ENCODE data around the gene SLC4A5.
"Not testable (repeated sequence)": the region's sequence is repeated elsewhere in the genome, so short reads cannot be mapped to it uniquely, and the experiment has no call there.

SLC4A5 gene

DNA sequence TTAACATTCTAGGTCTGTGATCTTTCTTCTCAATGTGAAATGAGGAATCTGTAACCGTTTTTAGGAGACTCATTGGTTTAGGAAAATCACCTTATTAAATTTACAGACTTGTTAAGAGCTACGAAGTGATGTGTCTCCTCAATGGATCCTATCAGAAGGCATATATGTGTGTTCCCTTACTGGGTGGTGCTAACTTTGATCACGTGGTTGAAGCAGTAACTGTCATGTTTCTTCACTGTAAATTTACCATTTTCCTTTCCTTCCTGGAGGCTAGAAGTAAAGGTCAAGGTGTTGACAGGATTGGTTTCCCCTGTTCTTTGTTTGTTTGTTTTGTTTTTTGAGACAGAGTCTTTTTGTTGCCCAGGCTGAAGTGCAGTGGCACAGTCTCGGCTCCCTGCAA lies 146.2 kb downstream of the SLC4A5 start:
- DNase-seq = no peak

GRCh38 chr2:74194799-74195198 lies 148.4 kb downstream of the SLC4A5 start:
- DNase-seq = no peak

- DNase-seq = no peak
These were observed 151.4 kb downstream of the SLC4A5 start for GRCh38 chr2:74191596-74192380.

DNA sequence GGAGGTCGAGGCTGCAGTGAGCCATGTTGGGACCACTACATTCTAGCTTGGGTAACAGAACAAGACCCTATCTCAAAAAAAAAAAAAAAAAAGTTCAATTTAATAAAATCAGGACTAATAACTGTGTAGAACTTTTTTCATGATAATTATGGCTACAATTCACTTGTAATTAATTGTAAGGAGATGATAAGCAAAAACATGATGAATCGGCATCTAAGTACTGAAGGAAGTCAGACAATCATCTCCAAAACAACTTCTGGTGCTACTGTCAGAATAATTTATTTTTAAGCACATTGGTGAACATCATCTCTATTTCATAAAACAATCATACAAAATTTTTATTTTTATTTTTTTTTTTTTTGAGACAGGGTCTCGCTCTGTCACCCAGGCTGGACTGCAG lies 154.5 kb downstream of the SLC4A5 start:
- no peak for DNase-seq

DNA sequence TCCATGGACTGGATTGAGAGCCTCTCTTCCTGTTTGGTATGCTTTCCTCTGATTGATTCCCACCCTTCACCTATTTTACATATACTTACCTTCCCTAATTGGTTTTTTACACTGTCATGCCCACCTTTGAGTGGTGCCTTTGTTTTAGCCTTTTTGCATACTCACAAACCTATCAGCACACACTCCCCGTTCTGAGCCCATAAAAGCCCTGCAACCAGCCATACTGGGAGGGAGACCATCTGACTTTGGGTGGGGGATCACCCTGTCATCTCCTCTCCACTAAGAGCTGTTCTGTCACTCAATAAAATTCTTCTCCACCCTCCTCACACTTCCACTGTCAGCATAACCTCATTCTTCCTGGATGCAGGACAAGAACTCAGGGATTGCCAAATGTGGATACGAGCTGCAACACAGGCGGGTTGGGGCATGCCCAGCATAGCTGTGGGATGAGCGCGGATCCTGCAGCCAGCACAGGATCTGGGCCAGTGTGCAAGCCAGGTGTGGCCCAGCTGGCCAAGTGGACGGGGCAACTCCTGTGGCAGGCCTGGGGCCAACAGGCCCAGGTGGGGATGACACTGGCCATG lies 155.1 kb downstream of the SLC4A5 start:
- no peak for DNase-seq

- DNase-seq = not testable (repeated sequence)
These were observed 156.5 kb downstream of the SLC4A5 start for GRCh38 chr2:74186706-74187105.

- DNase-seq = peak; percentile 66
These were observed 157.2 kb downstream of the SLC4A5 start for GRCh38 chr2:74186038-74186437.

GRCh38 chr2:74183878-74184277 lies 159.3 kb downstream of the SLC4A5 start:
- DNase-seq = no peak

DNA sequence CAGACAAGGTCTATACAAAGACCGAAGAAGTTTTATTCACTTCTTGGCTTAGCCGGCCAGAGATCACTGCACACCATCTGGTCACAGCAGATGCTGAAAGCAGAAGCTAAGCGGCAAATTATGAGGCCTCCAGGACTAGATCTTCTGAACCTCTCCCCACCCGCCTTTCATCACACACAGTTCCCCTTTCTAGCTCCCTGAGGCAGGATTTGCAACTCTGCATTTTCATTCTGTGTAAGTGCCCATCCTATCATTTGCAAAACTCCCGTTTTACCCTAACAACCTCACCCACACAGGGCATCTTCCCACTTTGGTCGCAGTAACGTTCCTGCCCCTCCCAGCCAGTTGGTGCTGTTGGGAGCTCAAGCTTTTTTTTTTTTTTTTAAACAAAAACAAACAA lies 161.5 kb downstream of the SLC4A5 start:
- no peak for DNase-seq

DNA sequence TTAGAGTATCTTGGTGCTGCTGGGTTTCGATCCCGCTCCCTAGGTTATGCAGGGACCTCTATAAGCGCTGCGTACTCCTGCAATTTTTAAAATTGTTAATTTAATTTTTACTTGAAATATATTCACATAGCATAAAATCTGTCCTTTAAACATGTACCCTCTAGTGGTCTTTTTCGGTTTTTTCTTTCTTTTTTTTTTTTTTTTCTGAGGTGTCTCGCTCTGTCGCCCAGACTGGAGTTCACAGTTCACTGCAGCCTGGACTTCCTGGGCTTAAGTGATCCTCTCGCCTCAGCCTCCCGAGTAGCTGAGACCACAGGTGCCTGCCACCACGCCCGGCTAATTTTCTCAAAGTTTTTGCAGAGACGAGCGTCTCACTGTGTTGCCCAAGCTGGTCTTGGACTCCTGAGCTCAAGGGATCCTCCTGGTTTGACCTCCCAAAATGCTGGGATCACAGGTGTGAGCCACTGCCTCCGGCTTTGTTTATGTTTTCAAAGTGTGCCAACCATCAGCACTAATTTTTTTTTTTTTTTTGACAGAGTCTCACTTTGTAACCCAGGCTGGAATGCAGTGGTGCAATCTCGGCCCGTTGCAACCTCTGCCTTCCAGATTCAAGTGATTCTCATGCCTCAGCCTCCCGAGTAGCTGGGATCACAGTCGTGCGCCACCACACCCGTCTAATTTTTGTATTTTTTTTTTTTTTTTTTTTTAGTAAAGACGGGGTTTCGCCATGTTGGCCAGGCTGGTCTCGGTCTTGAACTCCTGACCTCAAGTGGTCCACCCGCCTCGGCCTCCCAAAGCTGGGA lies 164.0 kb downstream of the SLC4A5 start:
- DNase-seq = no peak

GRCh38 chr2:74178211-74179062 lies 164.8 kb downstream of the SLC4A5 start, which contains the start of gene MOB1A:
MOB1A (minus strand) TSS chr2:74178879; CDS start chr2:74178674, 205 bp downstream.
- DNase-seq = peak; percentile 99

- DNase-seq = no peak
These were observed 165.5 kb downstream of the SLC4A5 start for GRCh38 chr2:74177696-74178095.

GRCh38 chr2:74174909-74175308 lies 168.3 kb downstream of the SLC4A5 start:
- DNase-seq = no peak

DNA sequence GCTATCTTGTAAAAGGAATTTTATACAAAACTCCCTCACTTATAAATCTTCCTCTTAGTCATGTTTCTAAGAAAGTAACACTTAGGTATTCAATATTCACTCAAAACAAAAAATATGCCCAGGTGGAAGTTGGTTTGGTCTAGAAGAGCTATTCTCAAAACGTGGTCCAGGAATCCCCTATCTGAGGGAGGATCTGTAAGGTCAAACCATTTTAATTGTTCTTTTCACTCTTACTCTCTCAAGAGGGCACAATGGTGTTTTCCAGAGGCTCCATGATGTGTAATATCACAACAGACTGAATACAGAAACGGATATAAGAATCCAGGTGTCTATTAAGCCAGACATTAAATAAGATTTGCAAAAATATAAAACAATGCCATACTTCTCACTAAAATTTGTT lies 174.5 kb downstream of the SLC4A5 start:
- no peak for DNase-seq

Measured in activated effector memory CD4-positive, alpha-beta T cell treated with anti-CD3 and anti-CD28 coated beads, Interleukin-2, amount 50 U/mL, for 16 hours (primary cell).